HCT116 (cell line): ENCODE data around the gene AP1S1. TPM values are rescaled to one million over a fixed set of nuclear protein-coding genes. Genes with fewer than 3 reads are reported as not detected.
A peak's percentile ranks its signal among the peaks of the same experiment; 100 is the strongest.

ENCODE experiments used
- ATAC-seq: fragments of 200-7000 bp; cut with Tn5 transposase; 2 replicates; pipeline ENCODE4 v1.9.1; 2020; ENCODE audit warnings: mild to moderate bottlenecking, moderate library complexity
- BruUV-seq: library from RNA; stranded (reverse); fragments of 400-500 nt; replicated peaks from 2 replicates; lab custom pipeline; 2021; lab: Mats Ljungman, UMichigan
- CTCF ChIA-PET: fragments of 300-600 bp; sonication (Branson Sonifier 250); formaldehyde crosslinking; loops from one replicate; lab custom pipeline; 2021; ENCODE audit warnings: antibody characterized with exemption; lab: Charles Lee
- POLR2A ChIA-PET: fragments of 300-600, 350-600 bp; sonication (Branson Sonifier 250); formaldehyde crosslinking; loops from one replicate; lab custom pipeline; 2021; ENCODE audit warnings: antibody characterized with exemption; lab: Charles Lee
- RAD21 ChIA-PET, 2 experiments: fragments of 300-600 bp; sonication (Branson Sonifier 250); formaldehyde crosslinking; loops; one replicate each; lab custom pipeline; 2023; ENCODE audit warnings: low total read pairs in 2 of 2; ENCODE audit not compliant: uncharacterized antibody in 2 of 2, unreplicated experiment in 2 of 2, low non-redundant PET in 1 of 2; lab: Charles Lee
- DNase-seq: peaks from one replicate; pipeline ENCODE4 v3.0.0-alpha.2; 2010; ENCODE audit warnings: low read depth, low spot score
- H2AFZ ChIP-seq: fragments of 200-600 bp; shearing (Covaris generic), sonication (generic); 2 replicates; pipeline ENCODE4 v1.6.1; 2017; ENCODE audit warnings: low read depth, mixed run types, mixed read lengths, antibody characterized with exemption, low read length; ENCODE audit not compliant: poor library complexity, severe bottlenecking
- H3K27ac ChIP-seq: 2 replicates; pipeline ENCODE4 v1.5.1; 2012; ENCODE audit warnings: low read depth, low read length
- H3K27me3 ChIP-seq: fragments of 200-600 bp; sonication (generic); 2 replicates; pipeline ENCODE4 v1.6.1; 2016; ENCODE audit warnings: mixed run types, low read length, mixed read lengths; ENCODE audit not compliant: insufficient read depth
- H3K36me3 ChIP-seq, 2 experiments: fragments of 200-500 bp in 1 of 2; fragments of 200-600 bp in 1 of 2; sonication (Bioruptor generic) in 1 of 2; sonication (generic) in 1 of 2; 2 replicates each; pipeline versions ENCODE4 v1.5.1 to v1.6.1; 2014 to 2016; ENCODE audit warnings: low read length in 2 of 2, inconsistent platforms in 1 of 2, mixed read lengths in 1 of 2, mixed run types in 1 of 2; ENCODE audit not compliant: insufficient read depth in 2 of 2, control insufficient read depth in 1 of 2
- H3K4me1 ChIP-seq, 2 experiments: fragments of 200-600 bp in 1 of 2; sonication (generic) in 1 of 2; 2 replicates each; pipeline versions ENCODE4 v1.5.1 to v1.6.1; 2012 to 2017; ENCODE audit warnings: low read length in 2 of 2, inconsistent platforms in 1 of 2, mild to moderate bottlenecking in 1 of 2, mixed read lengths in 1 of 2, mixed run types in 1 of 2, moderate library complexity in 1 of 2; ENCODE audit not compliant: insufficient read depth in 2 of 2, control insufficient read depth in 1 of 2
- H3K4me2 ChIP-seq: fragments of 200-600 bp; sonication (generic); 2 replicates; pipeline ENCODE4 v1.6.1; 2017; ENCODE audit warnings: mixed run types, low read length, mixed read lengths
- H3K4me3 ChIP-seq, 2 experiments: fragments of 200-600 bp in 1 of 2; sonication (generic) in 1 of 2; replicated peaks in 1 of 2; 2 replicates each; pipeline ENCODE4 v1.5.1; 2011 to 2016; ENCODE audit warnings: low read length in 2 of 2, control low read depth in 1 of 2, low read depth in 1 of 2, mild to moderate bottlenecking in 1 of 2, mixed read lengths in 1 of 2, mixed run types in 1 of 2
- H3K79me2 ChIP-seq: fragments of 200-600 bp; sonication (generic); 2 replicates; pipeline ENCODE4 v1.6.1; 2017; ENCODE audit warnings: mild to moderate bottlenecking, mixed run types, low read length, moderate library complexity, mixed read lengths; ENCODE audit not compliant: insufficient read depth
- H3K9ac ChIP-seq: fragments of 200-600 bp; sonication (generic); 2 replicates; pipeline ENCODE4 v1.6.1; 2016; ENCODE audit warnings: low read length, mixed read lengths
- H3K9me2 ChIP-seq: fragments of 200-600 bp; sonication (generic), shearing (Covaris generic); 2 replicates; pipeline ENCODE4 v1.6.1; 2017; ENCODE audit warnings: mixed run types, mild to moderate bottlenecking, moderate library complexity; ENCODE audit not compliant: insufficient read depth
- H3K9me3 ChIP-seq, 2 experiments: fragments of 200-500 bp in 1 of 2; fragments of 200-600 bp in 1 of 2; sonication (Bioruptor generic) in 1 of 2; sonication (generic) in 1 of 2; 2 replicates each; pipeline ENCODE4 v1.6.1; 2014 to 2017; ENCODE audit warnings: low read length in 2 of 2, mixed read lengths in 2 of 2, inconsistent platforms in 1 of 2, low read depth in 1 of 2, mild to moderate bottlenecking in 1 of 2, mixed run types in 1 of 2, moderate library complexity in 1 of 2; ENCODE audit not compliant: control insufficient read depth in 1 of 2, insufficient read depth in 1 of 2
- H4K20me1 ChIP-seq: fragments of 200-600 bp; sonication (generic), shearing (Covaris generic); 2 replicates; pipeline ENCODE4 v1.6.1; 2017; ENCODE audit warnings: mixed run types, mild to moderate bottlenecking, moderate library complexity; ENCODE audit not compliant: insufficient read depth
- CBX3 ChIP-seq: IDR thresholded peaks from 2 replicates; pipeline ENCODE4 v1.6.1; 2012; ENCODE audit warnings: low read depth
- EGR1 ChIP-seq: IDR thresholded peaks from 2 replicates; pipeline ENCODE4 v1.6.1; 2012; ENCODE audit warnings: low read depth
- JUND ChIP-seq: IDR thresholded peaks from 2 replicates; pipeline ENCODE4 v1.6.1; 2012
- intact Hi-C: fragments of 100-400 bp; cut with micrococcal nuclease; formaldehyde crosslinking; loops from 2 replicates; pipeline ENCODE4 v1.10.0; 2022
- total RNA-seq: library from RNA; stranded (reverse); gene quantifications from one replicate; pipeline ENCODE4 v1.2.1, GENCODE V29; 2021; ENCODE audit not compliant: unreplicated experiment
- TF ChIP-seq, protein P1 (sequence below), 3 experiments: fragments of 200-600 bp in 1 of 3; sonication (generic) in 1 of 3; IDR thresholded peaks in 2 of 3; conservative IDR thresholded peaks in 1 of 3; 2 replicates each; pipeline ENCODE4 v1.5.1; 2012 to 2017; ENCODE audit warnings: low read depth in 2 of 3, low read length in 2 of 3, antibody characterized with exemption in 1 of 3, borderline replicate concordance in 1 of 3, control low read depth in 1 of 3, mild to moderate bottlenecking in 1 of 3, mixed read lengths in 1 of 3, mixed run types in 1 of 3, moderate library complexity in 1 of 3; ENCODE audit not compliant: insufficient read depth in 1 of 3

AP1S1 gene
- total RNA-seq, 1 experiment from 2014 or later: 130 TPM

DNA sequence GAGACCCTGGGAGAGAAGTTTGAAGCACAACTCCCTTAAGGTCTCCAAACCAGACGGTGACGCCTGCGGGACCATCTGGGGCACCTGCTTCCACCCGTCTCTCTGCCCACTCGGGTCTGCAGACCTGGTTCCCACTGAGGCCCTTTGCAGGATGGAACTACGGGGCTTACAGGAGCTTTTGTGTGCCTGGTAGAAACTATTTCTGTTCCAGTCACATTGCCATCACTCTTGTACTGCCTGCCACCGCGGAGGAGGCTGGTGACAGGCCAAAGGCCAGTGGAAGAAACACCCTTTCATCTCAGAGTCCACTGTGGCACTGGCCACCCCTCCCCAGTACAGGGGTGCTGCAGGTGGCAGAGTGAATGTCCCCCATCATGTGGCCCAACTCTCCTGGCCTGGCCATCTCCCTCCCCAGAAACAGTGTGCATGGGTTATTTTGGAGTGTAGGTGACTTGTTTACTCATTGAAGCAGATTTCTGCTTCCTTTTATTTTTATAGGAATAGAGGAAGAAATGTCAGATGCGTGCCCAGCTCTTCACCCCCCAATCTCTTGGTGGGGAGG lies 16.5 kb upstream of the AP1S1 start:
- no TSS peak for BruUV-seq
- peak overlapping the region; percentile 86 for H3K4me2 ChIP-seq
- no peaks in the 10 kb centered on the region for H3K9me2 ChIP-seq
- ChIA-PET RAD21 (no interaction called here), CTCF (interaction anchor here (0.7 to 2.2 kb wide), 5 partner anchors 11 to 145 kb away, joined by 3 to 16 read pairs (median 3); partner anchors contain the start of gene SERPINE1), POLR2A (interaction anchor here (3.2 kb wide), 1 partner anchor 11 kb away, joined by 26 read pairs; the partner anchor contains the start of gene SERPINE1)
- H3K79me2 ChIP-seq: no peaks in the 10 kb centered on the region
- no peaks in the 10 kb centered on the region for H3K27me3 ChIP-seq
- no peaks in the 10 kb centered on the region for H3K9me3 ChIP-seq
- TF ChIP-seq EGR1 (no peak), CBX3 (no peak), JUND (no peak)
- TF ChIP-seq, protein P1, sequence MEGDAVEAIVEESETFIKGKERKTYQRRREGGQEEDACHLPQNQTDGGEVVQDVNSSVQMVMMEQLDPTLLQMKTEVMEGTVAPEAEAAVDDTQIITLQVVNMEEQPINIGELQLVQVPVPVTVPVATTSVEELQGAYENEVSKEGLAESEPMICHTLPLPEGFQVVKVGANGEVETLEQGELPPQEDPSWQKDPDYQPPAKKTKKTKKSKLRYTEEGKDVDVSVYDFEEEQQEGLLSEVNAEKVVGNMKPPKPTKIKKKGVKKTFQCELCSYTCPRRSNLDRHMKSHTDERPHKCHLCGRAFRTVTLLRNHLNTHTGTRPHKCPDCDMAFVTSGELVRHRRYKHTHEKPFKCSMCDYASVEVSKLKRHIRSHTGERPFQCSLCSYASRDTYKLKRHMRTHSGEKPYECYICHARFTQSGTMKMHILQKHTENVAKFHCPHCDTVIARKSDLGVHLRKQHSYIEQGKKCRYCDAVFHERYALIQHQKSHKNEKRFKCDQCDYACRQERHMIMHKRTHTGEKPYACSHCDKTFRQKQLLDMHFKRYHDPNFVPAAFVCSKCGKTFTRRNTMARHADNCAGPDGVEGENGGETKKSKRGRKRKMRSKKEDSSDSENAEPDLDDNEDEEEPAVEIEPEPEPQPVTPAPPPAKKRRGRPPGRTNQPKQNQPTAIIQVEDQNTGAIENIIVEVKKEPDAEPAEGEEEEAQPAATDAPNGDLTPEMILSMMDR (IDR thresholded peaks at IDR 0.05 in 2 of 3, conservative IDR thresholded peaks at IDR 0.05 in 1 of 3; ENCODE audit: borderline replicate concordance in 1 of 3, insufficient read depth in 1 of 3, low read depth in 2 of 3, low read length in 2 of 3): no peak
- peaks cover 27 to 66% of the 10 kb centered on the region in 2 experiments for H3K4me1 ChIP-seq
- H3K9ac ChIP-seq: peak overlapping the region; percentile 66
- ATAC-seq (peak; percentile 13; the same call in 1 of the 2 replicates), DNase-seq (no peak)
- H2AFZ ChIP-seq: no peak overlapping the region
- peak overlapping the region in 1 of 2 experiments; percentile 49; a peak in 2 of 4 replicates for H3K4me3 ChIP-seq
- H4K20me1 ChIP-seq: no peaks in the 10 kb centered on the region
- intact Hi-C loops: loop anchor here (1.0 to 5.0 kb wide), 3 partner anchors 43 to 240 kb away; partner anchors contain the start of gene ACHE
- peak overlapping the region; percentile 83 for H3K27ac ChIP-seq
- no peaks in the 10 kb centered on the region for H3K36me3 ChIP-seq
